Inflammatory macrophage treated with lipopolysaccharide for 1 hour (primary cell): ENCODE measurements around the gene PCDHB9.
"Not testable (repeated sequence)": the region's sequence is repeated elsewhere in the genome, so short reads cannot be mapped to it uniquely, and the experiment has no call there.

Source experiments
- DNase-seq, 2 donors: peaks; one replicate each; pipeline ENCODE4 v3.0.0-alpha.2; 2020 to 2022

PCDHB9 gene

DNA sequence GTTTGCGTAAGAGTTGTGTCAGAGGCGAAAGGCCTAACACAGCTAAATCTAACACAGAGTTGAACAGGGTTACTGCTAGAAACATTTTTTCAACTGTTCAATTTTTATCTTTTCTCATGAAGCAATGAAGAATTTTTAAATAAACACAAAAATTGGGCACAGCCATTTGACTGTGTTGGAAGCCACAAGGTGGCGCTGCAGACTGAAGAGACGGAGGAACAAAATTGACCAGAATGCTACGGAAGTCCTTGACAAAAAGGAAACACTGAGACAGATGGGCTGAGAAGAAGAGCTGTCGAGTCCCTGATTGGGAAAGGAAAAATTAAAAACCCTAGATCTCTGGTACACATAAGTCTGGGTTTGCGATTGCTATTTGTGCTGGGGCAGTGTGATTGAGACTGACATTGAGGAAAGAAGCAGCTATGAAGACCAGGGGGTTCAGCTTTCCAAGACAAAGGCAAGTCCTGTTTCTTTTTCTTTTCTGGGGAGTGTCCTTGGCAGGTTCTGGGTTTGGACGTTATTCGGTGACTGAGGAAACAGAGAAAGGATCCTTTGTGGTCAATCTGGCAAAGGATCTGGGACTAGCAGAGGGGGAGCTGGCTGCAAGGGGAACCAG, at the start of gene PCDHB9:
Gene PCDHB9, plus strand, starts transcription at position 265 of the 616 bp plus-strand sequence. Its CDS starts 158 bp downstream, at position 423.
- no peak for DNase-seq

DNA sequence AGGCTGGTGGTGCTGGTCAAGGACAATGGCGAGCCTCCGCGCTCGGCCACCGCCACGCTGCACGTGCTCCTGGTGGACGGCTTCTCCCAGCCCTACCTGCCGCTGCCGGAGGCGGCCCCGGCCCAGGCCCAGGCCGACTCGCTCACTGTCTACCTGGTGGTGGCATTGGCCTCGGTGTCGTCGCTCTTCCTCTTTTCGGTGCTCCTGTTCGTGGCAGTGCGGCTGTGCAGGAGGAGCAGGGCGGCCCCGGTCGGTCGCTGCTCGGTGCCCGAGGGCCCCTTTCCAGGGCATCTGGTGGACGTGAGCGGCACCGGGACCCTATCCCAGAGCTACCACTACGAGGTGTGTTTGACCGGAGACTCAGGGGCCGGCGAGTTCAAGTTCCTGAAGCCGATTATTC, 49.6 kb upstream of the PCDHB9 start:
- DNase-seq: not testable (repeated sequence)

DNA sequence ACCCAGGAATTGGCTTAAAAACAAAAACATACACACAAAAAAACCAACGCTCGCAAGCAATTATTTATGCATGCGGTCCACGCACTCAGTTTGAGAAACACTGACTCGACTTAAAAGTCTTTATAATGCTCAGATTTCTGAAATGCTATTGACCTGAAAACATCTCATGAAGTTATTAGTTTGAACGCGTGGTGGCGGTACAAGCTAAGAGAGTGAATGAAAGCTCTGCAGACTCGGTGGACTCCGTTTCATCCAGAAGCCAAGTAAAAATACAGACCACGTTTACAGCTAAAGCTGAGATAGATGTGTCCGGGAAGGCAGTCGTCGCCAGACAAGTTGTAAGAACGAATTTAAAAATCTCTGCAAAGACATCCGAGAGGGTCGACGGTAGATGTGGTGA, 37.1 kb upstream of the PCDHB9 start, which contains the start of gene PCDHB6:
Gene PCDHB6, plus strand, starts transcription at position 246 of the 400 bp plus-strand sequence. CDS start 201 bp downstream, outside the sequence.
- no peak for DNase-seq

DNA sequence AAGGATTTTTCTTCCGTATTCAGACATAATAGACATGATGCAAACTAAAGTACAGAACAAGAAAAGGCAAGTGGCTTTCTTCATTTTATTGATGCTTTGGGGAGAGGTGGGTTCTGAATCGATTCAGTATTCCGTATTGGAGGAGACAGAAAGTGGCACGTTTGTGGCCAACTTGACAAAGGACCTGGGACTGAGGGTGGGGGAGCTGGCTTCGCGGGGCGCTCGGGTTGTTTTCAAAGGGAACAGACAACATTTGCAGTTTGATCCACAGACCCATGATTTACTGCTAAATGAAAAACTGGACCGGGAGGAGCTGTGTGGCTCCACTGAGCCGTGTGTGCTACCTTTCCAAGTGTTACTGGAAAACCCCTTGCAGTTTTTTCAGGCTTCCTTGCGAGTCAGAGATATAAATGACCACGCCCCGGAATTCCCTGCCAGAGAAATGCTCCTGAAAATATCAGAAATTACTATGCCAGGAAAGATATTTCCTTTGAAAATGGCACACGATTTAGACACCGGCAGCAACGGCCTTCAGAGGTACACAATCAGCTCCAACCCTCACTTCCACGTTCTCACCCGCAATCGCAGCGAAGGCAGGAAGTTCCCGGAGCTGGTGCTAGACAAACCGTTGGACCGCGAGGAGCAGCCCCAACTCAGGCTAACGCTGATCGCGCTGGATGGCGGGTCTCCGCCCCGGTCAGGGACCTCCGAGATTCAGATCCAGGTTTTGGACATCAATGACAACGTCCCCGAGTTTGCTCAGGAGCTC, 36.6 kb upstream of the PCDHB9 start:
- DNase-seq: no peak

DNA sequence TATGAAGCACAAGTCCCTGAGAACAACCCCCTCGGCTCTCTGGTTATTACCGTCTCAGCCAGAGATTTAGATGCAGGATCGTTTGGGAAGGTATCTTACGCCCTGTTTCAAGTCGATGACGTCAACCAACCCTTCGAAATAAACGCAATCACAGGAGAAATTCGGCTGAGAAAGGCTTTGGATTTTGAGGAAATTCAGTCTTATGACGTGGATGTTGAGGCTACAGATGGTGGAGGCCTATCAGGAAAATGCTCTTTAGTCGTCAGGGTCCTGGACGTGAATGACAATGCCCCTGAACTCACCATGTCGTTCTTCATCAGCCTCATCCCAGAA, 36.0 kb upstream of the PCDHB9 start:
- no peak for DNase-seq

DNA sequence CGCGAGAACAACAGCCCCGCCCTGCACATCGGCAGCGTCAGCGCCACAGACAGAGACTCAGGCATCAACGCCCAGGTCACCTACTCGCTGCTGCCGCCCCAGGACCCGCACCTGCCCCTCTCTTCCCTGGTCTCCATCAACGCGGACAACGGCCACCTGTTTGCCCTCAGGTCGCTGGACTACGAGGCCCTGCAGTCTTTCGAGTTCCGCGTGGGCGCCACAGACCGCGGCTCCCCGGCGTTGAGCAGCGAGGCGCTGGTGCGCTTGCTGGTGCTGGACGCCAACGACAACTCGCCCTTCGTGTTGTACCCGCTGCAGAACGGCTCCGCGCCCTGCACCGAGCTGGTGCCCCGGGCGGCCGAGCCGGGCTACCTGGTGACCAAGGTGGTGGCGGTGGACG, 35.3 kb upstream of the PCDHB9 start:
- not testable (repeated sequence) for DNase-seq

DNA sequence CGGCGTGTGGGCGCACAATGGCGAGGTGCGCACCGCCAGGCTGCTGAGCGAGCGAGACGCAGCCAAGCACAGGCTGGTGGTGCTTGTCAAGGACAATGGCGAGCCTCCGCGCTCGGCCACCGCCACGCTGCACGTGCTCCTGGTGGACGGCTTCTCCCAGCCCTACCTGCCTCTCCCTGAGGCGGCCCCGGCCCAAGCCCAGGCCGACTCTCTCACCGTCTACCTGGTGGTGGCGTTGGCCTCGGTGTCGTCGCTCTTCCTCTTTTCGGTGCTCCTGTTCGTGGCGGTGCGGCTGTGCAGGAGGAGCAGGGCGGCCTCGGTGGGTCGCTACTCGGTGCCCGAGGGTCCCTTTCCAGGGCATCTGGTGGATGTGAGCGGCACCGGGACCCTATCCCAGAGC, 34.9 kb upstream of the PCDHB9 start:
- DNase-seq: not testable (repeated sequence)

DNA sequence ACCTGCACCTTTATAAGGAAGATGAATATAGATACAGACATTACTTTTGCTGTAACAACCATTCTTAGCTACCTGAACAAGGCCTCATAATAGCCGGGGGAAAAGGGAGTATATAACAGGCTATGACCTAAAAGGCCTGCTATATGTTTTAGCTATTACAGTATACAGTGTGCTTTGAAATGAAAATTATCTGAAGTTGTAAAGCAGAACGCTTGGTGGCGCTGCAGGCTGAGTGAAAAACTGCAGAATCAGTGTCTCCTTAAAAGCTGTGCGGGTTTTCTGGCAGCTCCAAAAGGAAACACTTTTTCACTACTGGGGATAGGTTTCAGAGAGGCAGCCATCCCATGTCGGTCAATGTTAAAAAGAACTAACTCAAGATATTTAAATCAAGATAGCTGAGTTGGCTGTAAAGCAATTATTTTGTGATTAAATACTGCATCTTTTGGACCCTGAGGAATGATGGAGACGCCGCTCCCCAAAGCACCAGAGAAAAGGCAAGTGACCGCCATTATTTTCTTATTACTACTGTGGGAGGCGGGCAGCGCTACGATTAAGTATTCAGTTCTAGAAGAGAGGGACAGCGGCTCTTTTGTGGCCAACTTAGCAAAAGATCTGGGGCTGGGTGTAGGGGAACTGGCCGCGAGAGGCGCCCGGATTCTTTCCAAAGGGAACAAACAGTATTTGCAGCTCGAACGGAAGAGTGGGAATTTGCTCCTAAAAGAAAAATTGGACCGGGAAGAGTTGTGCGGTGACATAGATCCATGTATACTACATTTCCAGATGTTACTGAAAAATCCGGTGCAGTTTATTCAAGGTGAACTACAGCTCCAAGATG, 31.2 kb upstream of the PCDHB9 start:
- DNase-seq: no peak

DNA sequence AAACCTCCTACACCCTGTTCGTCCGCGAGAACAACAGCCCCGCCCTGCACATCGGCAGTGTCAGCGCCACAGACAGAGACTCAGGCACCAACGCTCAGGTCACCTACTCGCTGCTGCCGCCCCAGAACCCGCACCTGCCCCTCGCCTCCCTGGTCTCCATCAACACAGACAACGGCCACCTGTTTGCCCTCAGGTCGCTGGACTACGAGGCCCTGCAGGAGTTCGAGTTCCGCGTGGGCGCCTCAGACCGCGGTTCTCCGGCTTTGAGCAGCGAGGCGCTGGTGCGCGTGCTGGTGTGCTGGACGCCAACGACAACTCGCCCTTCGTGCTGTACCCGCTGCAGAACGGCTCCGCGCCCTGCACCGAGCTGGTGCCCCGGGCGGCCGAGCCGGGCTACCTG, 29.6 kb upstream of the PCDHB9 start:
- DNase-seq: not testable (repeated sequence)

DNA sequence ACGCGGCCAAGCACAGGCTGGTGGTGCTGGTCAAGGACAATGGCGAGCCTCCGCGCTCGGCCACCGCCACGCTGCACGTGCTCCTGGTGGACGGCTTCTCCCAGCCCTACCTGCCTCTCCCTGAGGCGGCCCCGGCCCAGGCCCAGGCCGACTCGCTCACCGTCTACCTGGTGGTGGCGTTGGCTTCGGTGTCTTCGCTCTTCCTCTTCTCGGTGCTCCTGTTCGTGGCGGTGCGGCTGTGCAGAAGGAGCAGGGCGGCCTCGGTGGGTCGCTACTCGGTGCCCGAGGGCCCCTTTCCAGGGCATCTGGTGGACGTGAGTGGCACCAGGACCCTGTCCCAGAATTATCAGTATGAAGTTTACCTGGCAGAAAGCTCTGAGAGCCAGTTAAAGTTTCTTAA, 29.1 kb upstream of the PCDHB9 start:
- DNase-seq: not testable (repeated sequence)

DNA sequence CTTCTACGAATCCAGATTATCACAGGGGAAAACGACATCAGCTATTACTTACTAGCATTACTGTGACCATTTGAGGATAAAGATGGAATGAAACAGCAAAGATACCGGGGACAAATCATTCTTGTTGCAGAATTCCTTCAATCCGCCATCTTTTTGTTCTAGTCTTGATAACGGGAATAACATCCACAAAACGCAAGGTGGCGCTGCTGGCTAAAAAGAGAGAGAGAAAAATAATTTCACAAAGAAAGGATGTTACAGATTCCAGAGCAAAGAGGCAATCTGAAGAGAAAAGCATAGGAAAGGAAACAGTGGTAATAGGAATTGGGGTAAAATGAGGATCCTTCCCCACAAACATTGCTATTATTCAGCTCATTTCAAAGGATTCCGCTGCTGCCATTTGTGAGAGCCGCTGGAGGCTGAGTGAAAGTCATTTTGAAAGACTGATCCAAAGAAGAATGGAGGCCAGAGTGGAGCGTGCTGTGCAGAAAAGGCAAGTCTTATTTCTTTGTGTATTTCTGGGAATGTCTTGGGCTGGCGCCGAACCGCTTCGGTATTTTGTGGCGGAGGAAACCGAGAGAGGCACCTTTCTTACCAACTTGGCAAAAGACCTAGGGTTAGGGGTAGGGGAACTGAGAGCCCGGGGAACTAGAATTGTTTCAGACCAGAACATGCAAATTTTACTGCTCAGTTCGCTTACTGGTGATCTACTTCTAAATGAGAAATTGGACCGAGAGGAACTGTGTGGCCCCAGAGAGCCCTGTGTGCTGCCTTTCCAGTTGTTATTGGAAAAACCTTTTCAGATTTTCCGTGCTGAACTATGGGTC, 14.4 kb upstream of the PCDHB9 start, which contains the start of gene PCDHB7:
Gene PCDHB7, plus strand, starts transcription at position 264 of the 824 bp plus-strand sequence. Its CDS starts 192 bp downstream, at position 456.
- no peak for DNase-seq

DNA sequence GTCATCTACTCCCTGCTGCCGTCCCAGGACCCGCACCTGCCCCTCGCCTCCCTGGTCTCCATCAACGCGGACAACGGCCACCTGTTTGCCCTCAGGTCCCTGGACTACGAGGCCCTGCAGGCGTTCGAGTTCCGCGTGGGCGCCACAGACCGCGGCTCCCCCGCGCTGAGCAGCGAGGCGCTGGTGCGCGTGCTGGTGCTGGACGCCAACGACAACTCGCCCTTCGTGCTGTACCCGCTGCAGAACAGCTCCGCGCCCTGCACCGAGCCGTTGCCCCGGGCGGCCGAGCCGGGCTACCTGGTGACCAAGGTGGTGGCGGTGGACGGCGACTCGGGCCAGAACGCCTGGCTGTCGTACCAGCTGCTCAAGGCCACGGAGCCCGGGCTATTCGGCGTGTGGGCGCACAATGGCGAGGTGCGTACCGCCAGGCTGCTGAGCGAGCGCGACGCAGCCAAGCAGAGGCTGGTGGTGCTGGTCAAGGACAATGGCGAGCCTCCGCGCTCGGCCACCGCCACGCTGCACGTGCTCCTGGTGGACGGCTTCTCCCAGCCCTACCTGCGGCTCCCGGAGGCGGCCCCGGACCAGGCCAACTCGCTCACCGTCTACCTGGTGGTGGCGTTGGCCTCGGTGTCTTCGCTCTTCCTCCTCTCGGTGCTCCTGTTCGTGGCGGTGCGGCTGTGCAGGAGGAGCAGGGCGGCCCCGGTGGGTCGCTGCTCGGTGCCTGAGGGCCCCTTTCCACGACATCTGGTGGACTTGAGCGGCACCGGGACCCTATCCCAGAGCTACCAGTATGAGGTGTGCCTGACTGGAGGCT, 12.5 kb upstream of the PCDHB9 start:
- not testable (repeated sequence) for DNase-seq

DNA sequence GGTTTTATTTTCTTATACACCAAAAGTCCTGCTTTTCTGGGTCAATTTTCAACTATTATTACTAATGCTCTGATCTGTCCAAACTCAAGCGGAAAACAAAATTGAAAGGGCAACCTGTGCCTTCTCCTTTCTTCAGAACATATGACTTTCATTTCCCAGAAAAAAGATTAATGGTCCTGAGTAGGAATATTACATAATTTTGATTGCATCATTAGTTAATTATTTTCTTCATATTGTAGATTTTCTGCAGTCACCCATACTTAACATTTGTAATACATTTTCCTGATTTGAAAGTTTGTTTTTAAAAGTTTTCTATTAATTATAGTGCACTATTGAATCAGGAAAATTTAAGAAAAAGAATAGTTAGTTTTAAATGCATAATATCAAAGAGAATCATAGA, 11.0 kb upstream of the PCDHB9 start:
- DNase-seq: no peak

DNA sequence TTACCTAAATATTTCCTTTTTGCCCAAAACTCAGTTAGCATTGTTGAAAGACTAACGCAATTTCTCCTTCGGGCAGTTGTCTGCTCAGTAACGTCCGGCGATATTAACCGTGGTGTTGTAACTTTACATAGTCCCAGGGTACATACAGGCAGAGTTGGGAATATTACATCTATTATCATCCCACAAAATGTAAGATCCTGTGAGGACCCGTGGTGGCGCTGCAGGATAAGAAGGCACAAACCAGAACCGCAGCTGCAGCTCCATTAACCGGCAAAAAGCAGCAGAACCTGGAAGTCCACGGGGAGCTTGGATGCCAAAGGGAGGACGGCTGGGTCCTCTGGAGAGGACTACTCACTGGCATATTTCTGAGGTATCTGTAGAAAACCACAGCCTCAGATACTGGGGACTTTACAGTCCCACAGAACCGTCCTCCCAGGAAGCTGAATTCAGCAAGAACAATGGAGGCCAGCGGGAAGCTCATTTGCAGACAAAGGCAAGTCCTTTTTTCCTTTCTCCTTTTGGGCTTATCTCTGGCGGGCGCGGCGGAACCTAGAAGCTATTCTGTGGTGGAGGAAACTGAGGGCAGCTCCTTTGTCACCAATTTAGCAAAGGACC, 9.3 kb upstream of the PCDHB9 start, which contains the start of gene PCDHB8:
Gene PCDHB8, plus strand, starts transcription at position 214 of the 615 bp plus-strand sequence. Its CDS starts 245 bp downstream, at position 459.
- DNase-seq: not testable (repeated sequence)

DNA sequence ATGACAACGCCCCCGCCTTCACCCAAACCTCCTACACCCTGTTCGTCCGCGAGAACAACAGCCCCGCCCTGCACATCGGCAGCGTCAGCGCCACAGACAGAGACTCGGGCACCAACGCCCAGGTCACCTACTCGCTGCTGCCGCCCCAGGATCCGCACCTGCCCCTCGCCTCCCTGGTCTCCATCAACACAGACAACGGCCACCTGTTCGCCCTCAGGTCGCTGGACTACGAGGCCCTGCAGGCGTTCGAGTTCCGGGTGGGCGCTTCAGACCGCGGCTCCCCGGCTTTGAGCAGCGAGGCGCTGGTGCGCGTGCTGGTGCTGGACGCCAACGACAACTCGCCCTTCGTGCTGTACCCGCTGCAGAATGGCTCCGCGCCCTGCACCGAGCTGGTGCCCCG, 7.6 kb upstream of the PCDHB9 start:
- DNase-seq: not testable (repeated sequence)

DNA sequence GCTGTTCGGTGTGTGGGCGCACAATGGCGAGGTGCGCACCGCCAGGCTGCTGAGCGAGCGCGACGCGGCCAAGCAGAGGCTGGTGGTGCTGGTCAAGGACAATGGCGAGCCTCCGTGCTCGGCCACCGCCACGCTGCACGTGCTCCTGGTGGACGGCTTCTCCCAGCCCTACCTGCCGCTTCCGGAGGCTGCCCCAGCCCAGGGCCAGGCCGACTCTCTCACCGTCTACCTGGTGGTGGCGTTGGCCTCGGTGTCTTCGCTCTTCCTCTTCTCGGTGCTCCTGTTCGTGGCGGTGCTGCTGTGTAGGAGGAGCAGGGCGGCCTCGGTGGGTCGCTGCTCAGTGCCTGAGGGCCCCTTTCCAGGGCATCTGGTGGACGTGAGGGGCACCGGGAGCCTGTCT, 7.1 kb upstream of the PCDHB9 start:
- not testable (repeated sequence) for DNase-seq

DNA sequence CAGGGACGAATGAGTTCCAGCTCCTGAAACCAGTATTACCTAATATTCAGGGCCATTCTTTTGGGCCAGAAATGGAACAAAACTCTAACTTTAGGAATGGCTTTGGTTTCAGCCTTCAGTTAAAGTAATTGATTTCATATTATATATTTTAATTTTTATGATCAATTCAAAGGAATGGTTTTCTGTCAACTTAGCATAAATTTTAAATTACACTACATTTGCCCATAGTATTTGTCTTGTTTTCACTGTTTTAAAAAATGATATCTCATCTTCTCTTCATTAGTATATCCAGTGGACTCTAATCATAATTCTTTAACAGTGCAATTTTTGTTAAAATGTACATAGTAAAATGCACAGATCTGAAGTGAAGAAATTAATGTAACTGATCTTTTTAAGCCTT, 6.6 kb upstream of the PCDHB9 start:
- no peak for DNase-seq

DNA sequence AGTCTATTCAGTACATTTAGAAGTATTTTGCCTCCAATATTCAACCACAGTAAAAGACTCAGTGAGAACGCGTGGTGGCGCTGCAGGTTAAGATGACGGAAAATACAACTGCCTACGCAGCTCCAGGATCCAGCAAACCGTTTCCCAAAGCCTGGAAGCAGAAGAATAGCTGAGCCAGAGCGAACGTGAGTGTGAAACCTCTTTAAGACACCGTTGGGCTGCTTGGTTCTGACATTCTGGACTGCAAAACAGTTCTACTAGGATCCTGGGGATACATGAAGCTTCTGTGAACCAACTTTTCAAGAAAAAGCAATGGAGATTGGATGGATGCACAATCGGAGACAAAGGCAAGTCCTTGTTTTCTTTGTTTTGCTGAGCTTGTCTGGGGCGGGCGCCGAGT, 4.7 kb upstream of the PCDHB9 start, which contains the start of gene PCDHB16:
Gene PCDHB16, plus strand, starts transcription at position 140 of the 400 bp plus-strand sequence. Its CDS starts 173 bp downstream, at position 313.
- no peak for DNase-seq

DNA sequence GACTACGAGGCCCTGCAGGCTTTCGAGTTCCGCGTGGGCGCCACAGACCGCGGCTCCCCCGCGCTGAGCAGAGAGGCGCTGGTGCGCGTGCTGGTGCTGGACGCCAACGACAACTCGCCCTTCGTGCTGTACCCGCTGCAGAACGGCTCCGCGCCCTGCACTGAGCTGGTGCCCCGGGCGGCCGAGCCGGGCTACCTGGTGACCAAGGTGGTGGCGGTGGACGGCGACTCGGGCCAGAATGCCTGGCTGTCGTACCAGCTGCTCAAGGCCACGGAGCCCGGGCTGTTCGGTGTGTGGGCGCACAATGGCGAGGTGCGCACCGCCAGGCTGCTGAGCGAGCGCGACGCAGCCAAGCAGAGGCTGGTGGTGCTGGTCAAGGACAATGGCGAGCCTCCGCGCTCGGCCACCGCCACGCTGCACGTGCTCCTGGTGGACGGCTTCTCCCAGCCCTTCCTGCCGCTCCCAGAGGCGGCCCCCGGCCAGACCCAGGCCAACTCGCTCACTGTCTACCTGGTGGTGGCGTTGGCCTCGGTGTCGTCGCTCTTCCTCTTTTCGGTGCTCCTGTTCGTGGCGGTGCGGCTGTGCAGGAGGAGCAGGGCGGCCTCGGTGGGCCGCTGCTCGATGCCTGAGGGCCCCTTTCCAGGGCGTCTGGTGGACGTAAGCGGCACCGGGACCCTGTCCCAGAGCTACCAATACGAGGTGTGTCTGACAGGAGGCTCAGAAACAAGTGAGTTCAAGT, 2.7 kb upstream of the PCDHB9 start:
- not testable (repeated sequence) for DNase-seq

DNA sequence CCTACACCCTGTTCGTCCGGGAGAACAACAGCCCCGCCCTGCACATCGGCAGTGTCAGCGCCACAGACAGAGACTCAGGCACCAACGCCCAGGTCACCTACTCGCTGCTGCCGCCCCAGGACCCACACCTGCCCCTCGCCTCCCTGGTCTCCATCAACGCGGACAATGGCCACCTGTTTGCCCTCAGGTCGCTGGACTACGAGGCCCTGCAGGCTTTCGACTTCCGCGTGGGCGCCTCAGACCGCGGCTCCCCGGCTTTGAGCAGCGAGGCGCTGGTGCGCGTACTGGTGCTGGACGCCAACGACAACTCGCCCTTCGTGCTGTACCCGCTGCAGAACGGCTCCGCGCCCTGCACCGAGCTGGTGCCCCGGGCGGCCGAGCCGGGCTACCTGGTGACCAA, 1.7 kb downstream of the PCDHB9 start:
- not testable (repeated sequence) for DNase-seq
